LNCAP (cell line): Measurements from ENCODE around the gene SDHAF2.

ENCODE experiments used
- CTCF ChIP-seq: fragments of 450-650 bp; IDR thresholded peaks from 2 replicates; pipeline ENCODE4 v1.5.1; 2017; ENCODE audit warnings: mild to moderate bottlenecking

SDHAF2 gene

GRCh38 chr11:61403658-61404057 lies 26.3 kb upstream of the SDHAF2 start:
- no peak for TF ChIP-seq CTCF

GRCh38 chr11:61404103-61404502 lies 25.8 kb upstream of the SDHAF2 start:
- TF ChIP-seq CTCF = no peak

- TF ChIP-seq CTCF = no peak
These were observed 25.3 kb upstream of the SDHAF2 start for GRCh38 chr11:61404641-61405040.

GRCh38 chr11:61406067-61406466 lies 23.9 kb upstream of the SDHAF2 start:
- no peak for TF ChIP-seq CTCF

- no peak for TF ChIP-seq CTCF
These were observed 22.8 kb upstream of the SDHAF2 start for GRCh38 chr11:61406991-61407728.

GRCh38 chr11:61411589-61411988 lies 18.3 kb upstream of the SDHAF2 start:
- TF ChIP-seq CTCF = no peak

- no peak for TF ChIP-seq CTCF
These were observed 16.4 kb upstream of the SDHAF2 start for GRCh38 chr11:61413496-61413895.

- no peak for TF ChIP-seq CTCF
These were observed 15.4 kb upstream of the SDHAF2 start for GRCh38 chr11:61414547-61414946.
